ENCODE results near the gene ZNF213.

GRCh38 chr16:3149193-3149530 is 14.3 kb downstream of the ZNF213 start:
- no peak for TF ChIP-seq POLR2A (IDR thresholded peaks at IDR 0.05)
- TF ChIP-seq CTCF (IDR thresholded peaks at IDR 0.05) = no peak
